H1 (cell line): ENCODE results near the gene PRPF18. TPM values are rescaled to one million over a fixed set of nuclear protein-coding genes. Genes with fewer than 3 reads are reported as not detected.

Experiments
- HDAC2 ChIP-seq, 2 experiments: fragments of 300-600 bp in 1 of 2; sonication (generic) in 1 of 2; IDR thresholded peaks; 2 replicates each; pipeline ENCODE4 v1.6.1; 2011 to 2012; ENCODE audit warnings: low read depth in 2 of 2, low read length in 2 of 2, mild to moderate bottlenecking in 2 of 2, moderate library complexity in 2 of 2, borderline replicate concordance in 1 of 2, inconsistent platforms in 1 of 2
- POU5F1 ChIP-seq: IDR thresholded peaks from 2 replicates; pipeline ENCODE4 v1.6.1; 2011; ENCODE audit warnings: low read depth, mild to moderate bottlenecking, low read length, moderate library complexity
- SUZ12 ChIP-seq: fragments of 200-600 bp; sonication (generic); IDR thresholded peaks from 2 replicates; pipeline ENCODE4 v1.6.1; 2012; ENCODE audit warnings: mild to moderate bottlenecking, inconsistent platforms, low read length, moderate library complexity, mixed read lengths
- USF2 ChIP-seq: IDR thresholded peaks from 2 replicates; pipeline ENCODE4 v1.6.1; 2011; ENCODE audit warnings: low read length, improper control_type of control experiment
- polyA plus RNA-seq, 7 experiments: library from polyadenylated mRNA; depleted of rRNA in 3 of 7; stranded (reverse) in 5 of 7; unstranded in 2 of 7; fragments of >200 nt in 5 of 7; fragments of 200-250 nt in 2 of 7; gene quantifications; 1 replicate in 5 of 7; 2 replicates in 1 of 7; 4 replicates in 1 of 7; pipeline versions ENCODE4 v1.2.1 to v1.2.3, GENCODE V29; 2011 to 2013; ENCODE audit warnings: missing spikeins in 2 of 7, mixed read lengths in 2 of 7
- total RNA-seq: library from RNA; stranded (reverse); fragmentation: NEBNext Ultra II Directional; extraction: Animal tissue kit (Norgen Biotek cat#: 25700); gene quantifications from 2 replicates; pipeline ENCODE4 v1.2.1, GENCODE V29; 2021
- TF ChIP-seq, protein P1 (sequence below), 3 experiments: IDR thresholded peaks; 1 replicate in 2 of 3; 2 replicates in 1 of 3; pipeline versions ENCODE4 v1.5.1 to v1.6.1; 2011; ENCODE audit warnings: low read length in 3 of 3, mild to moderate bottlenecking in 3 of 3, inconsistent platforms in 2 of 3, low read depth in 1 of 3, moderate library complexity in 1 of 3; ENCODE audit not compliant: insufficient read depth in 1 of 3; ENCODE audit errors: control extremely low read depth in 1 of 3

The PRPF18 gene
- total and polyA plus RNA-seq, 2 of the 8 experiments (the other 6 are each of a cell fraction or from before 2014, with no cell fraction given) = 3.8 to 12.6 TPM

DNA sequence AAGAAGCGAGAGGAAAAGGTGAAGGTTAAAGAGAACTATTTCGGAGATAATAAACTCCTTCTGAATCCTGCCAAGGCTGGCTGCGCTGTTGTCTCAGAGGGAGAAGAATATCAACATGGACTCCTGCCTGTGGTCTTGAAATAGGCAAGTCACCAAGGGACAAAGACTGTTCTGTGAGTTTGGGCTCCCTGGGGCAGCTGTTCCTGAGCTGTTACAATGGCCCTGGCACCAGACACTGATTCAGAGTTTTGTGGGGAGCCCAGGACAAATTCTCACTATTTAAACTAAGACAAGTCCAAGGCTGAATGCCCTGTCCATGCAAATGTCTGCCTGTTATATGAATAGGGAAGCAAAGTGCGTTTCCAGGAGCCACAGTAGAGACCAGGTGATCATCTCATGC is 81.4 kb downstream of the PRPF18 start (continued):
- no peak for TF ChIP-seq SUZ12
- TF ChIP-seq USF2 = no peak
- TF ChIP-seq POU5F1 = no peak
- TF ChIP-seq, protein P1, sequence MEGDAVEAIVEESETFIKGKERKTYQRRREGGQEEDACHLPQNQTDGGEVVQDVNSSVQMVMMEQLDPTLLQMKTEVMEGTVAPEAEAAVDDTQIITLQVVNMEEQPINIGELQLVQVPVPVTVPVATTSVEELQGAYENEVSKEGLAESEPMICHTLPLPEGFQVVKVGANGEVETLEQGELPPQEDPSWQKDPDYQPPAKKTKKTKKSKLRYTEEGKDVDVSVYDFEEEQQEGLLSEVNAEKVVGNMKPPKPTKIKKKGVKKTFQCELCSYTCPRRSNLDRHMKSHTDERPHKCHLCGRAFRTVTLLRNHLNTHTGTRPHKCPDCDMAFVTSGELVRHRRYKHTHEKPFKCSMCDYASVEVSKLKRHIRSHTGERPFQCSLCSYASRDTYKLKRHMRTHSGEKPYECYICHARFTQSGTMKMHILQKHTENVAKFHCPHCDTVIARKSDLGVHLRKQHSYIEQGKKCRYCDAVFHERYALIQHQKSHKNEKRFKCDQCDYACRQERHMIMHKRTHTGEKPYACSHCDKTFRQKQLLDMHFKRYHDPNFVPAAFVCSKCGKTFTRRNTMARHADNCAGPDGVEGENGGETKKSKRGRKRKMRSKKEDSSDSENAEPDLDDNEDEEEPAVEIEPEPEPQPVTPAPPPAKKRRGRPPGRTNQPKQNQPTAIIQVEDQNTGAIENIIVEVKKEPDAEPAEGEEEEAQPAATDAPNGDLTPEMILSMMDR (IDR thresholded peaks at IDR 0.05; ENCODE audit: control extremely low read depth in 1 of 3, insufficient read depth in 1 of 3, low read depth in 1 of 3, low read length in 3 of 3) = no peak
- no peak for TF ChIP-seq HDAC2 (IDR thresholded peaks at IDR 0.05; ENCODE audit: borderline replicate concordance in 1 of 2, low read depth in 2 of 2, low read length in 2 of 2)
